ENCODE data around the gene CST7. TPM values are rescaled to one million over a fixed set of nuclear protein-coding genes. Genes with fewer than 3 reads are reported as not detected.
"Not testable (repeated sequence)": the region's sequence is repeated elsewhere in the genome, so short reads cannot be mapped to it uniquely, and the experiment has no call there.

The CST7 gene
- total RNA-seq, 1 donor = not detected

- not testable (repeated sequence) for DNase-seq (ENCODE audit: low read depth); H3K4me3 ChIP-seq (ENCODE audit: low read depth, low read length)
- TF ChIP-seq CTCF (IDR thresholded peaks at IDR 0.05; ENCODE audit: insufficient read depth, low read length) = peak; percentile 29
Measured at GRCh38 chr20:24930724-24931688, 18.1 kb upstream of the CST7 start.

- not testable (repeated sequence) for DNase-seq (ENCODE audit: low read depth); H3K4me3 ChIP-seq (ENCODE audit: low read depth, low read length)
Measured at GRCh38 chr20:24931893-24932292, 17.2 kb upstream of the CST7 start.

- DNase-seq (ENCODE audit: low read depth) = no peak
- no peak overlapping the region for H3K4me3 ChIP-seq (ENCODE audit: low read depth, low read length)
- no peak for TF ChIP-seq CTCF (IDR thresholded peaks at IDR 0.05; ENCODE audit: insufficient read depth, low read length)
Measured at GRCh38 chr20:24933266-24933908, 15.7 kb upstream of the CST7 start.

GRCh38 chr20:24934101-24934661, 14.9 kb upstream of the CST7 start:
- no peak for DNase-seq (ENCODE audit: low read depth)
- TF ChIP-seq CTCF (IDR thresholded peaks at IDR 0.05; ENCODE audit: insufficient read depth, low read length) = no peak
- H3K4me3 ChIP-seq (ENCODE audit: low read depth, low read length) = no peak overlapping the region

GRCh38 chr20:24934716-24935115, 14.4 kb upstream of the CST7 start:
- DNase-seq (ENCODE audit: low read depth) = no peak
- no peak for TF ChIP-seq CTCF (IDR thresholded peaks at IDR 0.05; ENCODE audit: insufficient read depth, low read length)
- no peak overlapping the region for H3K4me3 ChIP-seq (ENCODE audit: low read depth, low read length)

- no peak overlapping the region for H3K4me3 ChIP-seq (ENCODE audit: low read depth, low read length)
- DNase-seq (ENCODE audit: low read depth) = no peak
- no peak for TF ChIP-seq CTCF (IDR thresholded peaks at IDR 0.05; ENCODE audit: insufficient read depth, low read length)
Measured at GRCh38 chr20:24935140-24935539, 13.9 kb upstream of the CST7 start.

Measured in fibroblast of the aortic adventitia (primary cell).